NCI-H345 treated with DMSO at 0.1 percent for 48 hours (cell line): ENCODE measurements around the gene CPS1.

Source experiments
- DNase-seq: peaks from one replicate; lab custom pipeline; 2025; ENCODE audit not compliant: unreplicated experiment; lab: John Stamatoyannopoulos, UW

The CPS1 gene

DNA sequence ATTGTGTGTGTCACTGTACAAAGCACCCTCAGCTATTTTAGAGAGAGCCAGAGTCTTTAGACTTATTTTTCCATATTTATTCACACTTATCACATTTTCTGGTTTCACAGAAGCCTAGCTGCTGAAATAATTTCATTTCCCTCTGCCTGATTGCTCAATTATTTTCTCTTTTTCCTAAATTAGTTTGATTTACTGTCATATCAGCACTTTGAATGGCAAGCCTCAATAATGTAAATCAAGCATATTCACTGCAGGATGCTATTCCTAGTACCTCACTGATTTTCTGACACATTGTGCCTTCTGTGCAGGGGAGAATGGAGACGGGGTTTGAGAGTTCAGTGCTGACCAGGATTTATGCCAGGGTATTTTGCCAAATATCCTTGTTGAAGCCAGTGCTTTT lies 48.3 kb downstream of the CPS1 start:
- DNase-seq, result no peak

DNA sequence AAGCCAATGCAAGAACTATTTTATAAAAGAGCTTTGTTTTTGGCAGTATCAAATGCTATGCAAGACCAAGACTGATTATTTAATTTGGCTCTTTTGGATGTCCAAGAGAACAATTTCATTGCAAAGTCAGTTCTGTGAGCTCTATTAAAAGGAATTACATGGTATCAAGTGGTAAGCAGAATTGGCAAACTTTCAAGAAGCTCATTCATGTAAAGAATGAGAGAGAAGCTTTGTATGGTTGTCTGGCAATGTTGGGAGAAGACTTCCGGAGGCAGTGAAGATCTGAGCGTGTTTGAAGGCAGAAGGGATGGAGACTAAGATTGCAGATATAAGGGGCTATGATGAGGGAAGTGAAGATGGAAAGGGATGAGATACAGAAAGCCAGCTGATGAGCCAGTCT lies 49.6 kb downstream of the CPS1 start:
- DNase-seq, result no peak

DNA sequence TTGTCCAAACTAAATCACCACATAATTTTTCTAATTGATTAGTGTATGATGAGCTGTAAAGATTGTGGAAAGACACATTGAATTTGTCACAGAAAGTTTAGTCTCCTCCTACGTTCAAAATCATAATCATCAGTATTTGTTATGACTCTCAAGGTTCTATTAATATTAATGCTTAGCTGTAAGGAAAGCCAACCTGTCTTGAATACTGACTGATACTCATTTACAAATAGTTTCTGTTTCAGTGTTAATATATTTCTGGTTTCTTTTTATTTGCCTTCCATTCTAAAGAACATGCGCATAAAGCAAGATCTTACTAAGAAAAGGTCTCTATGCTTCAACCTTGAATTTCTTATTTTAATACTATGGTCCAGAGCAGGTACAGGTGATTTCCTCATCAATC lies 55.1 kb downstream of the CPS1 start:
- DNase-seq, result no peak

DNA sequence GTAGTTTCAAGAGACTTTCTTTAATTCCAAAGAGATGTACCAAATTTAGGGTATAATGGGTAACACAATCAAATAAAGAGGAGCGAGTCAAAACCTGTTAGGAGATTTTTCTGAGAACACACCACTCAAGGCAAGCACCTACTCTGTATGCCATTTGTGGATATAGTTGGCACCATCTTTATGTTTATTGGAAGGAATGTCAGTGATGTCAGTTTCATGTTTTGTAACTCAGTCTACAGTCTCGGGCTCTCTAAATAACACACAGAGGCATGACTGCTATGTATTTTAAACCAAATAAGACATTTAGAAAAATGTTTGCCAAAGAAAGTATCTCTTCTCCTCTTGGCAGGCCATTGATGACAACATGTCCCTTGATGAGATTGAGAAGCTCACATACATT lies 59.7 kb downstream of the CPS1 start:
- DNase-seq, result no peak

DNA sequence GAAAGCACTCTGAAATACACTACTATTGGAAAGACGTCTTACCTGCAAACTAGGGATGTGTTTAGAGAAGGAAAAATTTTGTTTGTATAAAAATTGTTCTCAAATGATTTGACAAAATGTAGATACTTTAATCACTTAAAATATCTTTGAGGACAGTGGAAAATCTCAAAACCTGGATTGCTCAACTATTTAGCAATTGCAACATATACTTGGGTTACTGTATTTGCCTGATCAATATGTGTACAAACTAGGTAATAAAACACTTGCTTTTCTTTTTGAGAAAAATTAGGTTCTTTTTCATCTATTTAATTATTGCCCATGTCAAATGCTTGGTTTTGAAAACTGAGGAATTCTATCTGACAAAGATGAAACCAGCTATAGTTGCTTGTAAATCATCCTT lies 60.9 kb downstream of the CPS1 start:
- DNase-seq, result no peak

DNA sequence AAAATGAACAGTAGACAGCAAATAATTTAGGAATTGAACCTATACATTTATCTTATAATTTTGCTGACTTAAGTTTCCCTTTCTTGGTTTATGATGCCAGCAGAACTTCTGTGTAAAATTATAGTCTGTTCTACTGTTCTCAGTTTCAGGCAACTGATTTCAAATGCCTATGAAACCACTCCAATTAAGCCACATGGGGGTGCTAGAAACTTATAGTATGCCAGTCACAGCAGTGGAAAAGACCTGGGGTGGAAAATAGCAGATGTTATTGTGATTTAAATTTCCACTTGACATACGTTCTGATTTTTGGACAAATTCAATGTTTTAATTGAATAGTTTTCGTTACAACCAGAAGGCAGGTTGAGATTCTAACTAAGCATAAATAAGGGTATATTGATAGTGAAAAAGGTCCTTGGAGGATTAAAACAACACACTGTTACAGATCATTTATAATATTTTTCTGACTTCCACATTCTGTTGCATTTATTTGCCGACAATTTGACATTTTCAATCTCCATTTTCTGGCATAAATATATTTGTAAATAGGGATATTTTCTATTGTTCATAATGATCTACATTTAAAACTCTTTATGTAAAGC lies 61.4 kb downstream of the CPS1 start:
- peak; percentile 31 for DNase-seq

DNA sequence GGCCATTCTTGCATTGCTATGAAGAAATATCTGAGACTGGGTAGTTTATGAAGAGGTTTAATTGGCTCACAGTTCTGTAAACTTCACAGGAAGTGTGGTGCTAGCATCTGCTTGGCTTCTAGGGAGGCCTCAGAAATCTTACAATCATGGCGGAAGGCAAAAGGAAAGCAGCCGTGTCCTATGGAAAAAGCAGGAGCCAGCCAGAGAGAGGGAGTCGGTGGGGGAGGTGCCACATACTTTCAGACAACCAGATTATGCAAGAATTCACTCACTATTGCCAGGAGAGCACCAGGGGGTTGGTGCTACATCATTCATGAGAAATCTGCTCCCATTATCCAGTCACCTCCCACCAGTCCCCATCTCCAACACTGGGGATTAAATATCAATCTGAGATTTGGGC lies 64.1 kb downstream of the CPS1 start:
- no peak for DNase-seq

DNA sequence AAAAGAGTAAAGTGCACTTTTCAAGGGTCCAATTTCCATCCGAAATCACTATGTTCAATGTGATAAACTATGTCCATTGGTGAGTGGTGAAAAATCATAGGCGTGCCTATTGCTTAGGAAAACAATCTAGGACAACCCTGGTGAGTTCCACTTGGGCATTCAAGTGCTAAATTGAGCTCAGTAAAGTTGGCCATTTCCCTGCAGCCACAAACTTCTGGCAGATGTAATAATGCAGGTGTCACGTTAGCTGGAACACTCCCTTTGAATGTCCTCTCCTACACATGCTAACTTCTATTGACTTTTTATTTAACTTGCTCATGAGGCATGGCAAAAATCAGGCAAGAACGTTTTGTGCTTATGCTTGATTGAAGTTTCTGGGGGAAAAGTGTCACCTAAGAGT lies 67.1 kb downstream of the CPS1 start:
- DNase-seq, result peak; percentile 9

DNA sequence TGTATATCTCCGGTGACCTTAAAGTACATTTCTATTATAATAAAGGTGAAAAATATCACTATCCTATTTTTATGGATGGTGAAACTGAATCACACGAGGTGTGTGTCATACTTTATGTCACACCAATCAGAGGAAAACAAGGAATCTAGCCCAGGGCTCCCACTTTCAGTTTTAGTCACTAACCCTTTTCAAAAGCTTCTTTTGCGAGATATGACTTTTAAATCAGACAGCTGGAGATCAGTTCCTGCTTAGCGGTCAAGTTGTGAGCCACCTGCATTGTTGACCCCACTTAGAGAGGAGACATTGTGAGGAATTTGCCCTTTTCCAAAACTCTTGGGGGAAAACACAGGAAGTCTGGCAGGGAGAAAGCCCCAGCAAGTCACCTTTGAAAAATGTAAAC lies 70.5 kb downstream of the CPS1 start:
- no peak for DNase-seq

DNA sequence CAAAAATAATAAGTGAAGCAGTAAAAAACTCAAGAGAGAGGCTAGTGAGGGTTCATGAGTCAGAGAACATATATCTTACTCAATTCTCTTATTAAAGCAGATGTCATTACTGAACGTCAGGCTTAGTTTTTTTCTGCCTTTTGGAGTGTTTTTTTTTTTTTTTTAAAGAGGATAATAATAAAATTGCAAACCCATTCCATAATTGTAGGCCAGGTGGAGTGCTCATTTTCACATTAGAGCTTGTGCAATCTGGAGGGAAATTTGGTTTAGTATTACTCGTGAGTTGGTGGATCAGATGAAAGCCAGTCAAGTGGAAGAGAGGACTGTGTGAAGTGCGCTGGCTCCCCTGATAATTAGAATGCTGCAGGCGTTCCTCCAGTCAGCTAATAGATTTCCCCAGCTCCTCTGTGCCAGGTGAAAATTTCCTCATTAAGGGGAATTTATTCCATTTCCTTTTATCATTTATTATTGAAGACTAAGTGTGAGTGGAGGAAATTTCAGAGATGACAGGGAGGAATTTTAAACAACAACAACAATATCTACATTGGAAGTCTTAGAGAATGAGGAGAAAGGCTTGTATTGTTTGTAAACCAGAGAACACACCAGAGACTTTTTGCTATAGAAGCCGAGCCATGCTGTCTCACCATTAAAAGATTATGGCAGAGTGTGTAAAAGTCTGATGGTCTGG lies 74.6 kb downstream of the CPS1 start:
- no peak for DNase-seq

DNA sequence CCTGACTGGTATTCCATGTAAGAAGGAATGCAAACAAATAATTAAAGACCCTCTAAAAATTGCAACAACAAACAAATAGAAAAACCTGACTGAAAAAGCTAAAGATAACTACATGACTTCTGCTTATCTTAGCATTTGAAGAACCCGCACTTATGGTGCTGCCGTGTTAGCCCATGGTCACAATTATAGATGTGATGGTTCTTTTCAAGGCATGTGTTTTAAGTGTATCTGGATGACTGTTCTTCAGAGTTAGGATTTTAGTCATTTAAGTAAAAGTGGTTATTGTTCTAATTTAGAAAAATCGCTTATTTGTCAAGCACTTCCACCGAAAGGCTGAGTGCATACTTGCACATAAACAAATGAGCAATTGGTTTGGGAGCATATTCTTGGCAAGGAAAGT lies 77.3 kb downstream of the CPS1 start:
- no peak for DNase-seq

DNA sequence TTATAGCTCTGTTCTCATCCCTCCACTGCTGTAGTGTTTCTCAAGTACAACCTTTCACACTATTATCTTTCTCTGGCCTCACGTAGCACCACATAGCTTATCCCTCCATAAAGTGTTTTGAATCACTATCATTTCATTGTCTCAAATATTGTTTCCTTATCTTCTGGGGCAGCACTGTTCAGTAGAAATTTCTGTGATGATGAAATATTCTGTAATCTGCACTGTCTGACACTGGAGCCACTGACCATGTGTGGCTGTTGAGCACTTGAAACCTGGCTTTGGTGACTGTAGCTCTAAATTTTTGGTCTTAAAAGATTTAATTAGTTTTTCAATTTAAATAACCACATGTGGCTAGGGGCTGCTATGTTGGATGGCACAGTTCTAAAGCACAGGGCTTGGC lies 78.9 kb downstream of the CPS1 start:
- no peak for DNase-seq

DNA sequence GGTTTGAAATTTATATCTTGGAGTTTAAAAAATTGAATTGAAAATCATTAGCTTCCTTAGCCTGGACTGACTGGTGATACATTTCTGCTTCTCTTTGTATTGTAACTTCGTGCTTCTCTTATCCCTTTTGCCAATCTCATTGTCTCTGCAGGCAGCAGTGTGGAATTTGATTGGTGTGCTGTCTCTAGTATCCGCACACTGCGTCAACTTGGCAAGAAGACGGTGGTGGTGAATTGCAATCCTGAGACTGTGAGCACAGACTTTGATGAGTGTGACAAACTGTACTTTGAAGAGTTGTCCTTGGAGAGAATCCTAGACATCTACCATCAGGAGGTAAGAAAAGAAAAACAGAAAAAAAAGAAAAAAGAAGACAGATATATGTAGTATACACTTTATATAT lies 85.9 kb downstream of the CPS1 start:
- no peak for DNase-seq

DNA sequence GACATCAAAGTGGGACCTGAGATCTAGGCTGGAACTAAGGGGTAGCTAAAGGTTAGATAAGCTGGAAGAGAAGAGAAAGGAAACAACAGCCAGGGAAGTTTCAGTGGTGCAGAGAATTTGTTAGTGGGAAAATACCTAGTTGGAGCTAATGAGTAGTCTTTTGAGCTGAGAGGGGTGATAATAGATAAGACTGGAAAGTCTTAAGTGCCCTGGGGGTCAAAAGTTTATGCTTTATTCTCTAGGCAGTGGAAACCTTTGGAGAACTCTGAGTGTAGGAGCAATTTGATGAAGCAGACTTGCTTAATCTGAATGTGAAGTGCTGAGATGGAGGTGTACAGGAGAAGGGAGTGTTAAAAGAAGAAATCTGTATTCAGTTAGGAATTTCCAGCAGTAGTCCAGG lies 90.8 kb downstream of the CPS1 start:
- DNase-seq, result no peak

DNA sequence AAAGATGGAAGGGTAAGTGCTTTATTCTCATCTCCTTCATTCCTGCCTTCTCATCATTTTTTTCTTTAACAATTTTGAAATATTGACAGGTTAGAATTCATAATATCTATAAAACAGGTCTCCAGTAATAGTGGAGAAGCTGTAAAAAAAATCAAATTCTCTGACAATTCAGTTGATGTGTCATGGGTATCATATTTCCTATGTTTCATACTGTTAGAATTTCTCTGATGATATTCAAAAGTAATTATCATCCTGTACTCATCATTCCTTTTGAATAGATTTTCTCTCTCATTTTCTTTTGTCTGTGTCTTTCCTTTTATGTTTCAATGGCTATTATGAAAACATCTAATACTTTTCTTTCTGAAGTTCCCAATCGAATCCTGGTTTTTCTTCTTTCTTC lies 97.7 kb downstream of the CPS1 start:
- DNase-seq, result no peak

DNA sequence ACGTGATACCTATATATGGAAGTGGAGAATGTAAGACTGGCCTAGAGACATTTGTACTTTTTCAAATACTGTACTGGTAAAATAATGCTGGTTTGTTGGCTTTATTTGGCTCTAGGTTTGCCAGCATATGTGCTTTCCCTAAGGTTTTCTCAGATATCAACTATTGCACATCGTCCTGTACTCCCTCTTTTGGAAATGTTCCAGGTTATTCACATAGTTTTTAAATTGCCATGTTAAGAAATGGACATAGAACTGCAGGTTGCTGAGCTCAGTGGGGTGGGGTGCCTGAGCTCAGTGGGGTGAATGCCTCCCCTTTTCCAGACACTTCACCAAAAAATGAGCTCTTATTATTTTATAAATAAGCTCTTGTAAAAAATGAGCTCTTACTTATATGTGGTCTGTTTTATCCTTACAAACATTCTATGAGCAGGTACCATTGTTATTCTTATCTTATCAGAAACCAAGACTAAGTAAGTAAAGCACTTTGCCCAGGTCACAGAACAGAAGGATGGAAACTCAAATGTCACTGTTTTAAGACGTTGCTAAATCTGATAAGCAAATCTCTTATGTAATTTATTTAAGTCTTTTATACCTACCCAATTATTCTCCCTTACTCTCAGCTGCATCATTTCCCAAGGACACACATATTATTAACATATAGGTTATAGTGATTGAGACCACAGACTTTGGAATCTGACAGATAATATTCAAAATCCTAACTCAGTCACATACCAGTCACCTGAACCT lies 99.0 kb downstream of the CPS1 start:
- no peak for DNase-seq

DNA sequence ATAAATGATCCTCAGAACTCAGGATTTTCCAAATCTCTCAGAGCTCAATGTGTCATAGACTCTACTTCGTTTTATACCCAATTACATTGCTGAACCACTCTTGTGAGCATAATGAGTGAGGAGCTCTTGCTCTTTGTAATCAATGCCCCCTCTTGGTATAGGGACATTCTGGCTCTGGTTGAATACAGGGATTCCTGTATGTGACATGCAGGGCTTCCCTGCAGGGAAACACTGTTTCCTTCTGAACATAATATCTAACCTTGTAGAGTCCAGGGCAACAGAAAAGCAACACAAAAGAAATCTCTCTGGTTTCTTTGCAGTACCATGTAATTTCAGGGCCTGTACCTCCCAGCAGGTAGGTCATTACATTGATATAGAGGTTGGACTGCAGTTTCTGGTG lies 101.5 kb downstream of the CPS1 start:
- no peak for DNase-seq

DNA sequence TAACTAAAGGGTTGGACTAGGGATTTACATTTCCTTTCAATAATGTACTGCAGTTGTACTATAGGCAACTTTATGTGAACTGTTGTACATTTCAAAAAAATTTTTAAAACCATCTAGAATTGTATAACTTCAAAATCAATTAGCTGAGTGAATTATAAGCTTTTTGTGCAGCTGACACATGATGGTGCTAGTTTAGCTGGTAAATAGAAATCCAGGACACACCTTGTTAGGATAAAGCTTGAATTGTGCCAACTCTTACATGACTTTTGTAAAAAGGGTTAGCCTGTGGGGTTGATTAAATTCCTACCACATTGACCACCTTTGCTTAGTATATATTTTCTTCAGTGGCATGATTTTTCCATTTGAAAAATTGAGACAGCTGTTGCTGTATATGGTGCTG lies 104.4 kb downstream of the CPS1 start:
- DNase-seq, result no peak

DNA sequence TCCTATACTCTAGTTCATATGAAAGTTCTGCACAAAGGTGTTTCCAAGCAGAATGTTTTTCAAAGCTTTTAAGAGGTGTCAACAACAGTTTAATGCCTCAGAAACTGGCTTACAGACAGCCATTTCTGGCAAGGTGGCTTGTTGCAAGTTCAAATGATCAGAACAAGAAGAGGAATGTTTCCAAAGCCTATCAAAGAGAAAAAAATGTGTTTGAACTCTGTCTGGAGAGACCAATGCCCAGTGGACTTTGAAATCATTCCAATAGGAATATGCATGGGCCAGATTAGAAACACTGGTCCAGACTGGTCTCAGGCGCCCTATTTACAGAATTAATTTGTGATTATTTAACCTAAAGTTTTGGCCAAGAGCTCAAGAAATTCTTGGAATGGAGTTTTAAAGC lies 106.2 kb downstream of the CPS1 start:
- DNase-seq, result no peak

DNA sequence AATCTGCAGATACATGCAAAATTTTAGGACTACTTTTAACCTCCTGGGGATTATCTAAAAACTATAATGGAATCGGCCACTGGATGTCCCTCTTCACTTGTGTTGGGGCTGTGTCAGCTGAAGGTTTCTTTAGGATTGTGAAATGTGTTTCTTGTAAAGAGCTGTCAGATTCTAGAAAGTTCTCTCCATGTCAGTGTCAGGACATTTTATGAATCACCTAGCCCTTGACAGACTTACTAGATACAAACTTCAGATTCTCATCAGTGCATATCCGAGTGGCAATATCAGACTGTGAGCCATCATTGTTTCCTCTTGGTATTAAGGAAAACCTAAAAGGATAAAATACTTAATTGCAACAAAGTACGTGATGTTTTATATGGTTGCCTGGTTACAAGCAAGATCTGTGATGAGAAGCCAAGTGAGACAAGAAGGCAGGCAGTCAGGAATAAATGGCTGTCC lies 107.3 kb downstream of the CPS1 start:
- peak; percentile 6 for DNase-seq

DNA sequence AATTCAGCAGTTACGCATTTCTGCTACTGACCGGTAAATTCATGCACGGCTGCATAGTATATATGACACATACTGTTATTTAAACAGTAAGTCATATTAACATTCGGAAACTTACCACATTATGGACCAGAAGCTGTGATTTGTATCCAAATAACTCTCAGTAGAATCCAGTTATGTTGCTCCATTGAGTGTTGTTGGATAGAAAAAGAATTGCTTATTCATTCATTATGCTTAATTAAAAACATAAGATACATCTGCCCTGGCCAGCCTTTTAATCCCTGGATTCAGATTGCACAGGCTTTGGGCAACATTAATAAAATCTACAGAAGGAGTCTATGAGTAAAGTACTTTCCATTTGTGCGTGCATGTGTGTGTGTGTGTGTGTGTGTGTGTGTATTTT lies 111.3 kb downstream of the CPS1 start:
- DNase-seq, result no peak

DNA sequence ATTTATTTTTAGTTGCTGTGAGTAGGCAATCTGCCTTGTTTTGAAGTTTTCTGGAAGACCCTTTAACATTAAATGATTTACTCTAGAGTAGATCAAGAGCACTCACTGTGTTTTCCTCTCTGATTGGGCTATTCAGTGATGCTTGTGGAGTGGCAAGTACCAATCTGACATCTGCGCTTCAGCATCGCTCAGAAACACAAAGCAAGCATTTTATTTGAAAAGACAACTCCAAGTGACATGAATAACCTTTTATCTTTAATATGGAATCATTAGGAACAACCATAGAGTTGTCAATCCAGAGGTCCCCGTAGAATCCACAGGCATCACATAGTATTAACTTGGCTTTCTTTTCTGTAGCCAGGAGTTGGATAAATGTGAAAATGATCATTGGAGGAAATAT lies 114.7 kb downstream of the CPS1 start:
- no peak for DNase-seq
